Stimulated activated CD4-positive, alpha-beta T cell treated with anti-CD3 and anti-CD28 coated beads, Interleukin-2, amount 100 ng/mL, for 24 hours (primary cell): ENCODE measurements around the gene CKMT1A.
A peak's percentile ranks its signal among the peaks of the same experiment; 100 is the strongest.
"Not testable (repeated sequence)": the region's sequence is repeated elsewhere in the genome, so short reads cannot be mapped to it uniquely, and the experiment has no call there.

Experiments used
- DNase-seq, 2 donors: peaks; one replicate each; pipeline ENCODE4 v3.0.0-alpha.2; 2020

CKMT1A gene

DNA sequence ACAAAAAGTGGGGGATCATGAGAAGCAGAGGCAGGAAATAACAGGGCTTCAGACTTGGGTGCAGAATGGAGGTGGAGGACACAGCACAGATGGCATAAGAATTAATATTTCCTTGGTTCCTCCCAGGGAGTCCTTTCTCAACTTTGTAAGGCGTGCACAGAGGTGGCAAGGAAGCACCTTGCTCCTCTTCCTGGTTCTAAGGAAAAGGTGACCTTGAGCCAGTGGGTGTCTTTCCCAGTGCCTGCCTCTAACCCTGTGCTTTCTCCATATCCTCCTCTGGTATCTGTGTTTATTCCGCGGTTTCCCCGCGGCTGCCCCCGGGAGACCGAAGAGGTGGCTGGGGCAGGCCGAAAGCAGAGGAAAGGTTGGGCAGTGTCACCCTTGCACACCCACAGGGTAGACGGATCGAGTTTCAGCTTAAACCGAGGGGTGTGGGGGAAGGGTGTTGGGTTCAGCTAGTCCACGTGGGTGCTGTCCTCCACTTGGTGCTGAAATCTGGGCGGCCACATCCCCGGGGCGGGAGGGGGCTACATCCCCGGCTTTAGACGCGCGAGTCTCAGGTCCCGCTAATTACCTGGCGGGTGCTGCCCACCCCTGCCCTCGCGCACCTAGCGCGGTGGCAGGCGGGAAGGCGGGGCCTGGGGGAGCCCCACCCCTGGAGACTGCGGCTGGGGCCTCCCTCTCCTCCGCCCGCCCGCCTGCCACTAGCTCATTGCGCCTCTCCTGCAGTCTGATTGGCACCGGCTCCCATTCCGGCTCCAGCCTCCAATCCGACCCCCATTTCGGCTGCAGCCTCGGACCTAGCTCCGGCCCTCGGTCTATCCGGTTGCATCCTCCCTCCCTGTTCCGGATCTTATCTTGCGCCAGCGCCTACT, at the start of gene CKMT1A:
Gene CKMT1A, plus strand, starts transcription at position 712 of the 875 bp plus-strand sequence. CDS start 192 bp downstream, outside the sequence.
- DNase-seq, result not testable (repeated sequence)

DNA sequence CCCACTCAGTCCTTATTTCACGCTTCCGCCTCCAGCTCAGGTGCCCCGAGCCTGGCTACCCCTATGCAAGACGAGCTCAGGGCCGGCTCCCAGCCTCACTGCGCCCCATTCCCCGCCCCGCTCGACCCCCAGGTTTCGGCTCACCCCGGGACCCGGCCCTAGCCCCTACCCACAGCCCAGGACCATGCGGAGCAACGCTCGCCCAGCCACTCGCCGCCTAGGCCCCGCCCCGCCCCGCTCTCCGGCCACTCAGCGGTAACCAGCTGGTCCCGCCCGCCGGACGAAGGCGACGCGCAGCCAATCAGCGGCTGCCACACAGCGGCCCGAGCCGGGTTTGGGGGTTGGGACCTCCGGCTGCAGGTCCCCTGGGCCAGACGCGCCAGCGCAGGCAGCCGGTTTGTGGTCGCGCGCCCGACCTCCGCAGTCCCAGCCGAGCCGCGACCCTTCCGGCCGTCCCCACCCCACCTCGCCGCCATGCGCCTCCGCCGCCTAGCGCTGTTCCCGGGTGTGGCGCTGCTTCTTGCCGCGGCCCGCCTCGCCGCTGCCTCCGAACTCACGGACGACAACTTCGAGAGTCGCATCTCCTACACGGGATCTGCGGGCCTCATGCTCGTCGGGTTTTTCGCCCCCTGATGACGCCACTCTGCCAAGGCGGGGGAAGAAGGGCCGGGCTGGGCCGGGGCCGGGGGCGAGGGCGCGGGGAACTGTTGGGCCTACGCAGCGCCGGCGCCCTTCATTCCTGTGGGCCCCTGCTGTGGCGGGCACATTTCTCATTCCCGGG, 44.8 kb upstream of the CKMT1A start, which contains the start of gene CATSPER2:
Gene CATSPER2, minus strand, starts transcription at position 196 of the 781 bp plus-strand sequence. CDS start 783 bp downstream, outside the sequence.
- DNase-seq, result no peak

DNA sequence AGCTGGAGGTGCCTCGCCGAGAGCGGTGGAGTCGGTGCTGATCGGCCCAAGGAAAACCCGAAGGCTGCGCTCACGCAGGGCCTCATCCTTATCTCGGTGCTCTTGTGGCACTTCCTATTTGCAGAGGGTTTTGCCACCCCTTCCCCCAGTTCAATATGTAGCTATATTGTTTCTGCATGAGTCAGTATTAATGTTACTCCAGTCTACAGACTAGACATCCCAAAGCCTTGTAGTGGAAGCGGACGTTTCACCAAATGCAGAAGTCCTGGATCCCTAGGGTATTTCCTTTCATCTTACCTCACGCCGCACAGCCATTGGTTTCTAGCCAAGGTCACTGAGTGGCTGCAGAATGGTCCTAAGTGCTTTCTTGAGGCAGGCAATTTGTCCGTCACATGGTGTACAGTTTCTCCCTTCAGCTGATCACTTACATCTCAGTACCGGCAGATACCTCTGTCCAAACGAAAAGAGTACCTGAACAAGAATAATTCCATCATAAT, 44.2 kb upstream of the CKMT1A start:
- DNase-seq, result not testable (repeated sequence)

DNA sequence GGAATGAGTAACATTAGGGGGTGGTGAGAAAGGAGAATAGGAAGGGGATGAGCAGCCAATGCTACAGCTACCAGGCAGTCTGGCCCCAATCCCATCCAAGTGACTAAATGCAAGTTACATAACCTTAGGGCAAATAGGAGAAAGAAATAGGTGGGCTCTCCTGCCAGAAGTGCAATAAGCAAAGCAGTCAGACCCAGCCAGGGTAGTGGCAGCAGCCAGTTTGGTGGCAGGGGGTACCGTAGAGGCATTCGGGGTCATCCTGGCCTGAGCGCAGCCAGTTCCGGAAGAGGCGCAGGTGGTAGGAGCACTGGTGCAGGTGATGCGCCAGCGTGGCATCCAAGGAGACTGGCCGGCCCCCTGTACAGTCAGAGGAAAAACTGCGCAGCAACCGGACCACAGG, 33.9 kb upstream of the CKMT1A start:
- DNase-seq, result not testable (repeated sequence)

DNA sequence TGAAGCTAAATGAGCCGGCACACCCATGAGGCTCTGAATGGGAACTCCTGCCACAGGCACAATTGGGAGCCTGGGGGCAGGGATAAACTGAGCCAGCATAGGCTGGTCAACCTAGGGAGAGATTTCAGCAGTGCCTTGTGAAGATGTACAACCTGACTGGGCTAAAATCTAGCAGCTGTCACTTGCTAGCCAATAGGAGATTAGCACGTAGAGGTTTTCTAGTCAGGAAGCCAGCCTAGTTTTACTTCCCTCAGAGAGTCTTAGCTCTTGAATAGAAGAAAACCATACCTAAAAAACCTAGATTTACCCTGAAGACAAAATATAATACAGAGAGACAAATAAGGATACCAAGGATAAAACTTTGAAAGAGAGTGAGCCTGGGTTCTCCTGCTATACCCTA, 31.4 kb upstream of the CKMT1A start:
- DNase-seq, result not testable (repeated sequence)

DNA sequence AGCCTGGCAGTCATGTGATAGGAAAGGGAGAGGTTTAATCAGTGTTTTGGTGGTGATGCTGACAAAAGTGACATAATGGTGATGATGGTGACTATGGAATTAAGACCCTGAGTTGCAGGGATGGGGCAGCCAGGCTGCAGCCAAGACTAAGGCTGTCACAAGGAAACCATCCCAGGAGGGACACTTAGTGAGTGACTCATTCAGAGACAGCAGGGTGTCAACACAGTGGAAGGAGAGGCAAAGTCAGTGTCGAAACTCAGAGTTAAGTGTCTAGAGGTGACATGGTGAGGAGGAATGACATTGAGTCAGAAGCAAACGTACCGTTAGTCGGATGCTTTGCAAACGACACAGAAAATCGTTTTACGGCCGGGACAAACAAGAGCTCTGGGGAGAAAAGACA, 30.3 kb upstream of the CKMT1A start:
- DNase-seq, result not testable (repeated sequence)

DNA sequence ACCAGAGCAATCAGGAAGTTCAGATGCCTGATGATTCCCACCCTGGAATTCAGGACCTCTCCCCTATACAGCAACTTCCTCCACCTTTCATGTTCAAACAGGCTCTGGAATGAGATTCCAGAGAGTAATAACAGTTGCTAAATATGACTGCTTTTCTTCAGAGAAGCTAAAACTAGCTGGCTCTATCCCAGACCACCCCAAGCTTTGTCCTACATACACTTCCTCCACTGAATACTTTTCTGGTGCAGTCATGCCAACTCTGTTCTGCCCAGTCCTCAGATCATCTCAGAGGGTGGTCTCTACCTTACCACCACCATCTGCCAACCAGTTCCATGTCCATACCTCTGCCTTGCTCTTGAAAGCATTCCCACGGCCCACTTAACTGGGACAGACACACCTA, 27.5 kb upstream of the CKMT1A start:
- not testable (repeated sequence) for DNase-seq

DNA sequence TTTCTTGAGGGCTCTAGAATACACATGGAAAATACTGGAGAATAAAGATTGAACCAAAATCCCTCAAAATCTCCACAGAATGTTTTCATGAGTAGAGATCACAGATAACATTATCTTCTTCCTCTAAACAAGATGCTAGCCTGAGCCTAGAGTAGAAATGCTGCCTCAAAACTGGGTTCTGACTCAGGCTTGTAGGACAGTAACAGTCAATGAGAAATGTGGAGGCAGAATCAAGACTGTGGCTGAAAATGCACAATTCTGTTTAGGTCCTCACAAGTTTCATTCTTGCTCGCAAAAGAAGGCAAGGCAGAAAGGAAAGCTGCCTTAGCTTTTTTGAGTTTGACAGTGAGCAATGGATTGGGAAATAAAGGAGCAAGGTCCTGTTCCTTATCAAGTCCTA, 19.5 kb upstream of the CKMT1A start:
- DNase-seq, result not testable (repeated sequence)

DNA sequence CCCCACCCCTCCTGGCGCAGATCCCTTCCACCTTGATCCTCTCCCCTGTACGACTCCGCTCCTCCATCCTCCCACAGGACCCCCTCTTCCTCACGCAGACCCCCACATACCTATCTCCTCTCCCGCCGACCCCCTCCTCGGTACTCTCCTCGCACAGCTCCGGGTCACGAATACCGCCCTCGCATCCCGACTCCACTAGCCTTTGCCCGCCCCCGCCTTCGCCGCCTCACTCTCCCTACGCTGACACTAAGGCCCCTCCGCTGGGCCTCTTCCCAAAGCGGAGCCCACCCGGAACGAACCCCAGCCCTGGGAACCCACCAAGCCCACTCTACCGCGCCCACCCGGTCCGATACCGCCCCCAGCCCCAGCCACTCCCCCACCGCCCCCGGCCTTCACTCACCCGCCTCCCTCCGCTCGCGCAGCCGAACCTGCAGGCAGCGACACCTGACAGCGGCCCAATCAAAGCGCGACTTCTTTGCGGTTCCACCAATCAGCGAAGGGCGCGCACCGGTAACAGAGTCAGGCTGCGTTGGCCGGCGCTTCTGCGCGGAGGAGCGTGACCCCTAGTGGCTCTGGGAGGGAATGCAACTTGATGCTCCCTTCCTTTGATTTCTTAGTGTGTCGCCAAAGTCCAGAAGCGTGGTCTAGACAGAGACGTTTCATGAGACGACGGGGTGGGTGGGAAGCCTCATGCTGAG, 3.9 kb upstream of the CKMT1A start:
- DNase-seq, result not testable (repeated sequence)

DNA sequence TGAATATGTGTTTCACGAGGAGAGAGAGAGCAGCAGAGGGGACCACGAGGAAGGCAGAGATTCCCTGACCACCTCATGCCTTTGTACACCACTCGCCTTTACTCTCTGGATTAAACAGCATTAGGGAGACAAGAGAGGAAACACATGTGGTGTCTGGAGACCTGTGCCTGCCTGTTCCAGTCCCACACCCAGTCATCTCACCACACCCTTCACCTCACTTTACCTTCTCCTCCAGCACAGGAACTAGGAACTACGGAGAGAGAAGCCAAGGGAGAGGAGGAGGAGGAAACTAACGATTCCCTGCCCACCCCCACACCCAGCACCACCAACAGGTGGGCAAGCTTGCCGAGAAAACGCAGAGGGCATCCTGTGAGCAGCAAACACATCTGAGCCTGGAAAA, 980 bp upstream of the CKMT1A start:
- DNase-seq, result not testable (repeated sequence)

DNA sequence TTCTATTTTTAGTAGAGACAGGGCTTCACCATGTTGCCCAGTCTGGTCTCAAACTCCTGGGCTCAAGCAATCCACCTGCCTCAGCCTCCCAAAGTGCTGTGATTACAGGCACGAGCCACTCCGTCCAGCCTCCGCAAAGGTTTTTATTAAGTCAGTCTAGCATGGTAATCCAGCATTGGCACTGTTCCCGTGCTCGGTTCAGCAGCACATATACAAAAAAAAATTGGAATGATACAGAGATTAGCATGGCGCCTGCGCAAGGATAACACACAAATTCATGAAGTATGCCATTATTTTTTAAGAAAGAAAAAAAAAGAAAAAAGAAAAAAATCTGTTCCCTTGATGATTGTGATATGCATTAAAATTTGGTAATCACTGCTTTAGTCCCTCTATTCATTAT, 8.5 kb downstream of the CKMT1A start:
- no peak for DNase-seq

DNA sequence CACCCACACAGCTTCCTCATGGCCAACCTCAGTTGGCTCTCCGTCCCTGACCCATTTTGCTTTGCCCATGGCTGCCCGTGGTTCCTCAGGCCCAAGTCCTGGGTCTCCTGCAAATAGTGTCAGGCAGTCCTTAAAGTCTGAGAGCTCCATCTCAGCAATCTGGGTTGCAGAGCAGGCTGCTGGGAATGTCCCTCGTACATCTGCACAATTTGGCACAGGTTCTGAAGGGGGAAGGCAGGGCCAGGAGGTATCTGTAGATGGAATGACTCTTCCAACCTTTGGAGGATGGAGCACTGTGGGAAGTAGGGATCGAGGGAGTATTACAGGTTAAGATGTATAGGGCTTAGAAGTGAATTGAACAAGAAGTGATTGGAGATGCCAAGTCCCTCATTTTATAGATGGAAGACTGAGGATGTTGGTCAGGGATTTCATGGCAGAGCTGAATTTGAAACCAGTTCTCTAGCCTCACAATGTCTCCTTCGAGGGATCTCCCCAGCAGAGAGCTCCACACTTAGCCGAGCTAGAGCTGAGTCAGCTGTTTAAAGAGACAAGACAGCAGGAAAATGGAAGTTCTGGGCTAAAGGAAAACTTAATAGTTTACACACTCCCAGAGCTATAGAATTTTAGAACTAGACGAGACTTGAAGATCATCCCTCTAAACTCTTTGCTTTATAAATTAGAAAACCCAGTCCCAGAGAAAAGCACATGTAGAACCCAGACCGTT, 9.2 kb downstream of the CKMT1A start:
- DNase-seq, result no peak

DNA sequence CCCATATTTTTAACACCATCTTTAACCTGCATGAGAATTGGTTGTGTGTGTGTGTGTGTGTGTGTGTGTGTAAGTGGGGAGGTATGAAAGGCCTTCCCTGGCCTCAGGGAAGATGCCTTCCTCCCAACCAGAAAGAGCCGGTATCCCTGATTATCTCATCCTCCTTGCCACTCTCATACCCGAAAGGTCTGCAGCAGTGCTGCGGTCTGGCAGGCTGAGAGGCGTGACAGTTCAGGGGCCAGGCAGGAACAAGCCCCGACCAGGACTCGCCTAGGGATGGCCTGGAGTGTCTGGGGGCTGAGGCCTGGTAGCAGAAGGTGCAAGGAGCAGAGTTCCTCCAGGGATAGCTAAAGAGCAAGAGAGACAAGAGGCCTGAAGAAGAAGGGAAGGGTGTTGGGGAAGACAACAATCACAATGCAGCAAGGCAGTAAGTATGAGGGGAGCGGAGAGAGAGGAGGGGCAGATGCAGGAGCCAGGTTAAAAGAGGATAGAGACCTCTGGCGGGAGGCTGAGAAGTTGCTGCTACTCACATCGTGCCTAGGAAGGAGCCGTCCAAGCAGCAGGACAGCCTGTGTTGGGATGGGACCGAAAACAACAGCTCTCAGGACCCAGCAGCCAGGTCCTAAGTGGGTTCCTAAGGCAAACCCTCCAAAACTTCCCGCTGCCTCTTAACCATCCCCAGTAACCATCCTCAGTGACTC, 16.9 kb downstream of the CKMT1A start:
- not testable (repeated sequence) for DNase-seq

DNA sequence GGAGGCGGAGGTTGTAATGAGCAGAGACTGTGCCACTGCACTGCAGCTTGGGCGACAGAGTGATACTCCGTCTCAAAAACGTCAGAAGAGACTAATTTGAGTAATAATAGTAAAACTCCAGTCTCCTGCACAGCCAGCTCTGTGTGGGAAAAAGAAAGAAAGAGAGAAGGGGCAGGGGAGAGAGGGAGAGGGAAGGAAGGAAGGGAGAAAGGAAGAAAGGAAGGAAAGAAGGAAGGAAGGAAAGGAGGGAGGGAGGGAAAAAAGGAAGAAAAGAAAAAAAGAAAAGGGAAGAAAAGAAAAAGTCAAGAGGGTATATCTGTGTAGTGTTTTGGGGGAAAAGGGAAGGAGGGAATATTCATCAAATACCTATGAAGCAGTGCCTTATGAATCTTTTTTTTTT, 29.5 kb downstream of the CKMT1A start:
- DNase-seq, result no peak

DNA sequence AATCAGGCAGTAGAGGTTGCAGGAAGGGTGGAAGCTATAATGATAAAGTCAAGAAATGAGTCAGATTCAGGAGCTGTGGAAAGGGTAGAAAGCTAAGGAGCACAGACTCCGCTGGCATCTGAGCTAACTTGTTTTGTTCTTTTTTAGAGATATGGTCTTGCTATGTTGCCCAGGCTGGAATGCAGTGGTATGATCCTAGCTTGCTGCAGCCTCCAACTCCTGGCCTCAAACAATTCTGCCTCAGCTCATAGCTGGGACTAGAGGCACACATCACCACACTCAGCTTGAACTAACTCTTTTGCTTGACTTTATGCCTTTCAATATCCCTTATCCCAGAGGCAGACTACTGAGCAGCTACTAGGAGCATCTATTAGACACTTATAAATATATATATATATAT, 32.6 kb downstream of the CKMT1A start:
- not testable (repeated sequence) for DNase-seq

DNA sequence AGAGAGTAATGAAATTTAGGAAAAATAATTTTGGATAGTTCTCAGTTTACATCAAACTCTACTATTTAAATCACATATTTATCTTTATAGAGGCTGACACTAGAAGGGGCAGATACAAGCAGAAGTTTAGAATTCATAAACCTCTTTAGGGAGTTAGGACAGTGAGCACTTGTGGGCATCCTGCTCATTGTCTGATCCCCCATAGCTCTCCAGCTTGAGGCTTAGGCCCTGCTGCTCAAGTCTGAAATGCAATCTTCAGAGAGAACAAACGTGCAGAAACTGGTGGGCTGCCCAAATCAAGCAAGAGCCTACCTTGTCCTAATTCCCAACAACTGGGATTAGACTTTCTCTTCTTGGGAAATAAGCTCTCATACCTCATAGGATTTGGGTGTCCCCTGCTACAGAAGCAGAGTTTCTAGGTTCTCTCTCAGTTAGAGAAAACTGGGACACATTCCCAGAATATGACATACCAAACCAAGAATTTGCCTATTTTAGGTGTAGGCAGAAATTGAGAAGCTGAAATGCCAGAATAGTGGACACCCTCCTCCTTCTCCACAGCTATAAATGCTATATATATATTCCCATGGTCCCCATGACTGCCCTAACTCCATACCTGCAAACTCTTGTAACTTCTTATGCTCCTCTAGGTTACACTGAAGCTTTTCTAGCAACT, 34.5 kb downstream of the CKMT1A start:
- not testable (repeated sequence) for DNase-seq

DNA sequence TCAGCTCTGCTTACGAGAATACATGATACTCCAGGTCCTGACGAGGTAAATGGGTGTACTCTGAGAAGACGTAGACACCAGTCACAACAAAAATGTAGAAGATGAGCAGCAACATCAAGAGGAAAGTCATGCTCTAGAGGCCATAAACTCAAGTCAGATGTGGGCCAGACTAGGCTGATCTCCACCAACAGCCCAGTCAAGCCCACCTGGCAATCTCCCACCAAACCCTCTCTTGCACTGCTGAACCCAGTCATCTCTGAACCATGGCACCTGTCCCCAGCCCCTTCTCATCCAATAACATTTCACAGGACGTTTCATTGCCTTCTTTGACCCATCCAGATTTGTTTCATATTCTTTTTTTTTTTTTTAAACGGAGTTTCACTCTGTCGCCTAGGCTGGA, 41.8 kb downstream of the CKMT1A start:
- DNase-seq, result no peak

DNA sequence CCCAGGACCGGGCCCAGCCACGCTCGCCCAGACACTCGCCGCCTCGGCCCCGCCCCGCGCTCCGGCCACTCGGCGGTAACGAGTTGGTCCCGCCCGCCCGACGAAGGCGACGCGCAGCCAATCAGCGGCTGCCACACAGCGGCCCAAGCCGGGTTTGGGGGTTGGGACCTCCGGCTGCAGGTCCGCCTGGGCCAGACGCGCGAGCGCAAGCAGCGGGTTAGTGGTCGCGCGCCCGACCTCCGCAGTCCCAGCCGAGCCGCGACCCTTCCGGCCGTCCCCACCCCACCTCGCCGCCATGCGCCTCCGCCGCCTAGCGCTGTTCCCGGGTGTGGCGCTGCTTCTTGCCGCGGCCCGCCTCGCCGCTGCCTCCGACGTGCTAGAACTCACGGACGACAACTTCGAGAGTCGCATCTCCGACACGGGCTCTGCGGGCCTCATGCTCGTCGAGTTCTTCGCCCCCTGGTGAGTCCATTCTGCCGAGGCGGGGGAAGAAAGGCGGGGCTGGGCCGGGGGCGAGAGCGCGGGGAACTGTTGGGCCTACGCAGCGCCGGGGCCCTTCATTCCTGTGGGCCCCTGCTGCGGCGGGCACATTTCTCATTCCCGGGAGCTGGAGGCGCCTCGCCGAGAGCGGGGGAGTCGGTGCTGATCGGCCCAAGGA, 52.7 kb downstream of the CKMT1A start, which contains the start of gene PDIA3:
Gene PDIA3, plus strand, starts transcription at position 194 of the 658 bp plus-strand sequence. Its CDS starts 102 bp downstream, at position 296.
- peak; percentile 88 to 92 for DNase-seq

DNA sequence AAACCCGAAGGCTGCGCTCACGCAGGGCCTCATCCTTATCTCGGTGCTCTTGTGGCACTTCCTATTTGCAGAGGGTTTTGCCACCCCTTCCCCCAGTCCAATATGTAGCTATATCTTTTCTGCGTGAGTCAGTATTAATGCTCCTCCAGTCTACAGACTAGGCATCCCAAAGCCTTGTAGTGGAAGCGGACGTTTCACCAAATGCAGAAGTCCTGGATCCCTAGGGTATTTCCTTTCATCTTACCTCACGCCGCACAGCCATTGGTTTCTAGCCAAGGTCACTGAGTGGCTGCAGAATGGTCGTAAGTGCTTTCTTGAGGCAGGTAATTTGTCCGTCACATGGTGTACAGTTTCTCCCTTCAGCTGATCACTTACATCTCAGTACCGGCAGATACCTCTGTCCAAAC, 53.2 kb downstream of the CKMT1A start:
- not testable (repeated sequence) for DNase-seq

DNA sequence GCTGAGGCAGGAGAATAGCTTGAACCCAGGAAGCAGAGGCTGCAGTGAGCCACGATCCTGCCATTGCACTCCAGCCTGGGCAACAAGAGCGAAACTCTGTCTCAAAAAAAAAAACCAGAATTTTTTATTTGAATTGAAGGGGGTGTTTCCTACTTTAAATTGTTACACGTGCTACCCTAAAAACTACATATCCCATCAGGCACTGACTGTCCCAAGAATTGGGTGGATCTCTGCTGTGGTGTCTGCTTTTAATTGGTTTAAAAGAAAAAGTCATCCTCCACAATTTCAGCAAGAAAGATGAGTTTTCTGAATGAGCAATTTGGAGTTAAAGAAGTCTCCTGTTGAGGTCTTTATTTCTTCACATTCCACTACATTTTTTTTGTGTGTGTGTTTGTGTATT, 54.7 kb downstream of the CKMT1A start:
- no peak for DNase-seq
